ENCODE measurements around the gene SH3GL3. TPM values are rescaled to one million over a fixed set of nuclear protein-coding genes. Genes with fewer than 3 reads are reported as not detected.

The SH3GL3 gene
- total RNA-seq, 2 donors from 2014 or later = 3.5 to 3.8 TPM

GRCh38 chr15:83545804-83546511 is 98.8 kb downstream of the SH3GL3 start:
- peaks cover 18% of the 10 kb centered on the region for H3K9me3 Mint-ChIP-seq
- H3K4me1 Mint-ChIP-seq = peaks cover 12% of the 10 kb centered on the region
- H3K36me3 Mint-ChIP-seq (ENCODE audit: low read depth) = peaks cover 3% of the 10 kb centered on the region

GRCh38 chr15:83546512-83546888 is 99.4 kb downstream of the SH3GL3 start:
- peaks cover 5% of the 10 kb centered on the region for H3K4me1 ChIP-seq (ENCODE audit: control insufficient read depth, insufficient read depth, low read length)
- H3K36me3 ChIP-seq (ENCODE audit: control insufficient read depth, insufficient read depth, low read length) = no peaks in the 10 kb centered on the region
- Mint-ChIP-seq H3K27ac (no peak overlapping the region), H3K4me3 (no peak overlapping the region), H3K27me3 (ENCODE audit: insufficient read depth) (no peaks in the 10 kb centered on the region), H3K9me3 (peaks cover 18% of the 10 kb centered on the region), H3K36me3 (ENCODE audit: low read depth) (peaks cover 3% of the 10 kb centered on the region), H3K4me1 (peaks cover 17% of the 10 kb centered on the region)
- no peak overlapping the region for H3K27ac ChIP-seq (ENCODE audit: low read depth, low read length)
- no peaks in the 10 kb centered on the region for H3K27me3 ChIP-seq (ENCODE audit: control insufficient read depth, insufficient read depth, low read length, poor library complexity, severe bottlenecking)
- DNase-seq = no peak
- H3K9ac ChIP-seq (ENCODE audit: extremely low read depth, low read length, poor library complexity, severe bottlenecking) = no peak overlapping the region
- H3K9me3 ChIP-seq (ENCODE audit: control insufficient read depth, low read length) = peaks cover 14% of the 10 kb centered on the region
- no peak overlapping the region for H3K4me3 ChIP-seq (ENCODE audit: low read length)
- no peak for TF ChIP-seq CTCF (conservative IDR thresholded peaks at IDR 0.05)

More at GRCh38 chr15:83545804-83546511, 98.8 kb downstream of the SH3GL3 start:
- Histone ChIP-seq H3K27ac (ENCODE audit: low read depth, low read length) (no peak overlapping the region), H3K4me1 (ENCODE audit: control insufficient read depth, insufficient read depth, low read length) (peaks cover 5% of the 10 kb centered on the region), H3K4me3 (ENCODE audit: low read length) (no peak overlapping the region), H3K9me3 (ENCODE audit: control insufficient read depth, low read length) (peaks cover 14% of the 10 kb centered on the region), H3K9ac (ENCODE audit: extremely low read depth, low read length, poor library complexity, severe bottlenecking) (no peak overlapping the region), H3K36me3 (ENCODE audit: control insufficient read depth, insufficient read depth, low read length) (no peaks in the 10 kb centered on the region), H3K27me3 (ENCODE audit: control insufficient read depth, insufficient read depth, low read length, poor library complexity, severe bottlenecking) (no peaks in the 10 kb centered on the region)
- WGBS, 2 experiments (ENCODE audit: insufficient coverage in 1 of 2, insufficient read length in 1 of 2) = 90% methylated on average over 1 of the region's 1 CpG; no CpG with 5 or more reads in 1 of the 2 experiments
- DNase-seq = no peak
- no peak for TF ChIP-seq CTCF (conservative IDR thresholded peaks at IDR 0.05)
- Mint-ChIP-seq H3K27ac (no peak overlapping the region), H3K4me3 (no peak overlapping the region), H3K27me3 (ENCODE audit: insufficient read depth) (no peaks in the 10 kb centered on the region)

- H3K36me3 ChIP-seq (ENCODE audit: control insufficient read depth, insufficient read depth, low read length) = no peaks in the 10 kb centered on the region
- H3K9me3 ChIP-seq (ENCODE audit: control insufficient read depth, low read length) = peaks cover 14% of the 10 kb centered on the region
- no peak overlapping the region for H3K27ac Mint-ChIP-seq
- H3K27ac ChIP-seq (ENCODE audit: low read depth, low read length) = no peak overlapping the region
- TF ChIP-seq CTCF (conservative IDR thresholded peaks at IDR 0.05) = no peak
- no peak for DNase-seq
- peaks cover 18% of the 10 kb centered on the region for H3K9me3 Mint-ChIP-seq
- no peak overlapping the region for H3K9ac ChIP-seq (ENCODE audit: extremely low read depth, low read length, poor library complexity, severe bottlenecking)
- peaks cover 3% of the 10 kb centered on the region for H3K36me3 Mint-ChIP-seq (ENCODE audit: low read depth)
- H3K4me3 ChIP-seq (ENCODE audit: low read length) = no peak overlapping the region
- peaks cover 8% of the 10 kb centered on the region for H3K4me1 ChIP-seq (ENCODE audit: control insufficient read depth, insufficient read depth, low read length)
- no peak overlapping the region for H3K4me3 Mint-ChIP-seq
- no peaks in the 10 kb centered on the region for H3K27me3 ChIP-seq (ENCODE audit: control insufficient read depth, insufficient read depth, low read length, poor library complexity, severe bottlenecking)
- WGBS, 2 experiments (ENCODE audit: insufficient coverage in 1 of 2, insufficient read length in 1 of 2) = 85 to 90% methylated on average over 2 to 4 of the region's 4 CpGs
- H3K4me1 Mint-ChIP-seq = peaks cover 18% of the 10 kb centered on the region
- H3K27me3 Mint-ChIP-seq (ENCODE audit: insufficient read depth) = no peaks in the 10 kb centered on the region
Observed at GRCh38 chr15:83547168-83547567, 100.0 kb downstream of the SH3GL3 start.
